Suppressor macrophage treated with lipopolysaccharide for 1 hour (primary cell): ENCODE data around the gene CNTNAP5.

Experiments used
- DNase-seq, 3 donors: peaks; one replicate each; pipeline ENCODE4 v3.0.0-alpha.2; 2020 to 2022

The CNTNAP5 gene

GRCh38 chr2:124162256-124162655 lies 137.2 kb downstream of the CNTNAP5 start:
- DNase-seq, result no peak

DNA sequence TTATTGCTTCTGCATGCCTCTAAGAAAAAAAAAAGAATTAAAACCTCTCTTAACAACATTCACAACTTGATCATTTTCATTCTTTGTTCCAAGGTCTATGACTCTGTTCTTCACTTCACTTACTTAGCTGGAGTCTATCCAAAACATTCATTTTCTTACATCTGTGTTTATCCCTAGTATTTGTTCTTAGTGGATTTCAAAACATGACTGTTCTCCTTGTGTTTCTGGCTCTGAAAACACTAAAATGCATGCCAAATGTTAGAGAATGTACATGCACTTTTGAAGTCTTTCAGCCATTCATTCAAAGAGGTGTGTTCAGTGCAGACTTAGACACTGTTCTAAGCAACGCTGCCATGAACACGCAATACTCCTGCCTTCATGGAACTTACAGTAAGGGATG lies 138.8 kb downstream of the CNTNAP5 start:
- no peak for DNase-seq

- no peak for DNase-seq
These were observed 140.6 kb downstream of the CNTNAP5 start for GRCh38 chr2:124165698-124166097.

- DNase-seq, result no peak
These were observed 146.5 kb downstream of the CNTNAP5 start for GRCh38 chr2:124171472-124172063.

- DNase-seq, result no peak
These were observed 153.6 kb downstream of the CNTNAP5 start for GRCh38 chr2:124178719-124179118.

DNA sequence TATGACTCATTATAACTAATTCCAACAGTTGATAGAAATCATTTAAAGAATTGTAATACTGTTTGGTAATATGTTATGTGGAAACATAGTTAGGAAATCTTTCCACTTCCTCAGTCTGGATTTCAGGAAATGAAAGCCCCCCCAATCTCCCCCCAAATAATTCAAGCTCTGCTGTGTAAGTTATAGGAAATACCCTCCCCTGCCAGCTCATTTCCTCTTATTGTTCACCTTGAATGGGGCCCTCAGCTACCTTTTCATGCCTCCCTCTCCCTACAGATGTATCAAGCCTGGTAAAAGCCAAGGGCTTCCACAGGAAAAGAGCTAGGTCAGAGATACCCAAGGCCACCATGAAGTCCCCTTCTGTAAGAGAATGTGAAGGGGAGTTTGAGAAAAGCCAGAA lies 155.5 kb downstream of the CNTNAP5 start:
- DNase-seq, result no peak

DNA sequence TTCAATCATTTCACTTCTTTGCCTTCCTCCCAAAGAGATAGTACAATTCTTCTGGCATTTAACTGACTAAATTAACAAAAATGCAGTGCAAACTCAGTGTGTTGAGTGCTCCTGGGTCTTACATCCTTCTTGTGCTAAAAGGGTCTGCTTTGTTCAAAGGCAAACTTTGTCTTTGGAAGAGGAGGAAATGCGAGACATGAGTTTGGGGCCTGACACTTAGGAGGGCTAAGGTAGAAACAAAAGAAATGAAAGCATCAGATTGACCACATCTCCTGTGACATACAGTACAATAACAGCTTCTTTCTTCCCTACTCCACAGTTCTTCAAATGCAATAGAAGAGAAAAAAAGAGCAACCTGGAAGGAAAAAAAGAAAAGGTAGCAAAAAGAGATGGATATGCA lies 161.7 kb downstream of the CNTNAP5 start:
- DNase-seq, result no peak

DNA sequence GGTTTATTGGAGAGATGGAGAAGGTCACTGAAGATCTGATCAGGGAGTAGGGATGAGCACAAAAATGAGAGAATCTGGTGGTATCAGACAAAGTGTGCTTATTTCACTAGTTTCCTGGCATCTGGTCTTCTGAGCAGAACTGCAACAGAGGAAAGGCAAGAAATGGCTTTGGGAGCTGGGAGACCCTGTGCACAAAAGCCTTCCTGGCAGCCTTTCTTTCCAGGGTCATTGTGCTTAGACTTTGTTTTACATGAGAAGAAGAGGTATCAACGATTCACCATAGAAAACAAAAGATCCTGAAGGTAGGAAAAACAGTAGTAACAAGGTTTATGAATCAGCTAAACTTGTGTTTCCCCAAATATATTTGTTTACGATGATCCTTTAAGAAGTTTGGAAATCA lies 162.9 kb downstream of the CNTNAP5 start:
- DNase-seq, result no peak

- no peak for DNase-seq
These were observed 168.6 kb downstream of the CNTNAP5 start for GRCh38 chr2:124193706-124194105.

DNA sequence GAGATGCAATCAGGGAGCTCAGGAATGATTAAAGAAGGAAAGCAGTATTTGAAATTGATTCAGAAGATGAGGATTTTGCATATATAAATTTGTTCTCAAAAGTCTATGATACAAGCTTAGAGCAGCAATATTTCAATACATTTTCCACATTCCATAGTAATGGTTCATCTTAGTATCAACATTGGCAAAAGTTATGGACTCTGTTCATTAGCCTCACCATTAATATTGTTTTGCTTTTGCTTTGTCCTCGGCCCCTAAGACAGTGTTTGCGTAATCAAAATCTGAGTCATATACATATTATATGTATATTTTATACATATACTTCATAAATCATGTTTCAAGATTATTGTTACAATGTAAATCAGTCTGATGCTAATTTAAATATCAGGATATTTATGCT lies 176.6 kb downstream of the CNTNAP5 start:
- DNase-seq, result no peak

- DNase-seq, result no peak
These were observed 184.4 kb downstream of the CNTNAP5 start for GRCh38 chr2:124209441-124209840.

- DNase-seq, result no peak
These were observed 186.4 kb downstream of the CNTNAP5 start for GRCh38 chr2:124211461-124211860.

GRCh38 chr2:124213977-124214587 lies 189.0 kb downstream of the CNTNAP5 start:
- no peak for DNase-seq

DNA sequence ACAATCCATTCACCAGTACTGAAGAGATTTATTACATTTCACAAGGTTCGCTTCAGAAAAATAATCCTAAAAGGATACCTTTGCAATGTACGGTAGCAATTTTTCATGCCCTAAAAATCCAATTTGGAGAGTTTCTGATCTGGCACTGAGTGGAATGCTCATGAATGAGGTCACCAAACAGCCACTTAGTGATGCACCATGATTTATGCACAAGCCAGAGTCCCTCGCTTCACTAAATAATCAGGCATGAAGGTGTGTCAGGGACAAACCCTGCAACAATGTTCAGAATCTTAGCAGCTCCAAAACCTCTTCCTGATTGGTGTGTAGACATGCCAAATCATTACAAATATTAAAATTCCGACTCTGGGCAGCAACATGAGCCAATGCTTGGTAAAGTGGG lies 221.1 kb downstream of the CNTNAP5 start:
- DNase-seq, result no peak

DNA sequence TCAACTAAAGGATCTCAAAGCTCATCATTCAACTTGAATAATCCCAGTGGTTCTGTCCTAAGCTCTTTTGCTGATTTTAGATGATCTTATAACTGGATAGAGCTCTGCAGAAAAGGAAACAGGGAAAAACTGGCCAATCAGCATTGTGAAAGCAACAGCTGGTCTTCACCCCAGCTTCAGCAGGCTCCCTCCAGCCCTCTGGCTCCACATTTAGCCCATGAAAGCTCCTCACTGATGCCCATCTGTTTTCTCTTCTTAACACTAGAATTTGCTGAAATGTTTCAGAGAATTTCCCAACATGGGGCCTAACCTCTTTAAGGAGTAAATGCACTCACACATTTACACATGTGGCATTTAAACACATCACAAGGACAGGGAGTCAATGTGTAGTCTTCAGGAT lies 223.3 kb downstream of the CNTNAP5 start:
- no peak for DNase-seq

GRCh38 chr2:124250433-124250832 lies 225.3 kb downstream of the CNTNAP5 start:
- no peak for DNase-seq

GRCh38 chr2:124254621-124255020 lies 229.5 kb downstream of the CNTNAP5 start:
- DNase-seq, result no peak

GRCh38 chr2:124257120-124257519 lies 232.0 kb downstream of the CNTNAP5 start:
- DNase-seq, result no peak

DNA sequence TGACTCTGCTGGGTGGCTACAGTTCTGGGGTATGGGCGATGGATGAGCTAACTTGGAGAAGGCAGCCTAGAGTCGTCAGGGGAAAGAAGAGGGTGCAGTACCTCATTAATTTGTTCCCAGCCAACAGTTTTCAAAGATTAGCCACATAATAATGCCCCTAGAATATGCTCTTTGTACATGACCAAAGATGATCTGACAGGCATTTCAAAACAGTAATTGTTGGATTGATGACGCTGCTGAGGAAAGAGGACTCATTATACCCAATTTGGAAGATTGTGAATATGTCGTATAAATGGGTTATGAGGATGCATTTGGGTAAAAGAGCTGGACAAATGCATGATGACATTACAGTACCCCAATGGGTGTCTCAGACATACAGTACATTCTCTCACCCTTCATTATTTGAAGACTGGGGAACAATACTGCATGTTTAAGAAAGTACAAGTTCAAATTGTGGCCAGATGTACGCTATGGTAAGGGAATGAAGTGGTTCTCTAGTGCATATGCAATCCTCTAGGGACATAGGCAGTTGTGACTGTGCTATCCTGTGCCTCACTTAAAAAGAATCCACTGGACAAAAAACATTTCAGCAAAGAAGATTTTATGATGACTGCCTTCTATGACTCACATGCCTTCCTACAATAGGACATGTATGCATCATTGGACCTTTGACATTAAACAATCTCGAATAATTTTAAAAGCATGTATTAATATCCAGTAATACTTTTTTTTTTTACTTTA lies 233.2 kb downstream of the CNTNAP5 start:
- DNase-seq, result no peak

GRCh38 chr2:124261456-124261855 lies 236.4 kb downstream of the CNTNAP5 start:
- no peak for DNase-seq

DNA sequence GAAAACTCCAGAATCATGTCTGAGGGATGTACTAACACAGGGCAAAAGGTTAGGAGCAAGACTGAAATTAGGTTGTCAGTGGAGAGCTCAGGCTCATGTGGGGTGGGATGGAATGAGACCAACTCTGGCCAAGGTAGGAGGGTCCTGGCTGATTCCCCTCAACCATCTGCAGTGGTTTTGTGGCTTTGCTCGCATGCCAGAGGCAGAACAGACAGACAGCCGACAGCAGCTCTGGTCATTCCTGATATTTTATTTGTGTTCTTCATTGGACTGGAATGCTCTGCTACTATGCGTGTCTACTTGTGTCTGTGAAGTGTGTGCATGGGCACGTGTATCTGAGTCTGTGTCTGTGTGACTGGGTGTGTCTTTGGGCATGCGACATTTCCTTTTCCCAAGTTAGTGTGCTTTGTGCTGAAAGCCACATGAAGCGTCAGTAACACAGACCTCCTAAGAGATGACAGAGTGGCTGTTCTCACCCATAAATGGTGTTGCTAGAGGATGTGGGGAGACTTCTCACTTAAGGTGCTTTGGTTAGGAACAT lies 239.5 kb downstream of the CNTNAP5 start:
- DNase-seq, result no peak

GRCh38 chr2:124267794-124268193 lies 242.7 kb downstream of the CNTNAP5 start:
- DNase-seq, result no peak

- no peak for DNase-seq
These were observed 244.3 kb downstream of the CNTNAP5 start for GRCh38 chr2:124269348-124269747.

DNA sequence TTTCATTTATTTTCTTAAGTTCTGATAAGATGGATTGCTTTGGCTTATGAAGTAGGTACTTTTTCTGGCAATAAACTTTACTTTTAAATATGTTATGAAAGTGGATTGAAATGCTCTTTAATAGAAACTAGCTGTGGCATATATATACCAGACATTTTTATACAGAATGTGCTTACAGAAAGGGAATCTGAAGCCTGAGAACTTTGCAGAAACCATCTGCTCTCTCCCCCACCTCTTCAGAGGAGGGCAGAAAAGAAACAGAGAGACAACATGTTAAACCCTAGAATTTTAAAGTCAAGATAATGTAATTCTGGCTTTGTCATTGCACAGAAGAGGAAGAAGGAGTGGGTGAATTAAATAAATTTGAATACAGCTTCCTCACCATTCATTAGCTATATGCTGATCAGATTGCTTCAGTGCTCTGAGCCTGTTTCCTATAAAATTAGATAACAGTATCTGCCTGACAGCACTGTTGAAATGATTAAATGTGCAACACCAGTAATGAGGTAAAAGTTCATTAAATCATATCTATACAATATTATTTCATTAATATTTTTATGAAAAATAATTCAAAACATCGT lies 247.3 kb downstream of the CNTNAP5 start:
- no peak for DNase-seq
